ENCODE measurements around the gene SNX13. TPM values are rescaled to one million over a fixed set of nuclear protein-coding genes. Genes with fewer than 3 reads are reported as not detected.

SNX13 gene
- total RNA-seq, 1 donor from 2014 or later: 41.9 TPM

DNA sequence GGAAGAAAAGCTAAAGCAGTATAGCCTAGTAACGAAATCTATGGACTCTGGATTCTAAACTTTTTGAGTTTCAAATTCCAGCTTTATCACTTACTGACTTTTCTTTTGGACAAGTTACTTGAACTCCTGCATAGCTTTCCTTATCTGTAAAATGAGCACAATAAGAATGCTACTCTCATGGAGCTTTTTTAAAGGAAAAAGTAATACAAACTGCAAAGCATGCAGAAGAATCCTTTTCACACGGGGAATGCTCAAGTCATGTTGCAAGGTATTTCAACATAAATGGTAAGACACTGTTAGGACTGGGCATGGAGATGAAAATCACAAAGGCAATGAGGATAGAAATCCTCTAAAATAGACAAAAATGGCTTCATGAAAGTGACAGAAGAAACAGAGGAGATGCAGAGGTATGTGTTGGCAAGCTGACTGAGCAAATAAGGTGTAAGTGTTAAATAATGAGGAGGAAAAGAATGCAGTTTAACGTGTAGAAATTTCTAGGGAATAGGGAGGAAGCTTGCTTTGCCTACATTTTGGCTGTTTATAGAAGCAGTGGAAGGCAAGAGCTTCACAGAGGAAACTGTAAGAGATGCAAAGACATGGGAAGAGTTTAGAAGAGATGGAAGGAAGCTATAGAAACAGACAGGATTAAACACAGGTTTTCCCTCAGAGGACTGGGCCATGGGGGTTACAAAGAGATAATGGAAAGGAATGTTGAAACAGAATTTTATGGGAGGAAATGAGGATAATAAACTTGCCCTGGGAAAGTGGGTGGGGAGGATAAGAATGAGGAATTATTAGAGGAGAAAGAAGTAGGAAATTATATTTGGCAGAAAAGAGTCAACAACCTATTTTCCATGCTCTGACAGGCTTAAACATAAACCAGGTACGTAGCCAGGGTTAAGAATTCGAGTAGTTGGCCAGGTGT, 28.8 kb upstream of the SNX13 start:
- TF ChIP-seq, protein P1, sequence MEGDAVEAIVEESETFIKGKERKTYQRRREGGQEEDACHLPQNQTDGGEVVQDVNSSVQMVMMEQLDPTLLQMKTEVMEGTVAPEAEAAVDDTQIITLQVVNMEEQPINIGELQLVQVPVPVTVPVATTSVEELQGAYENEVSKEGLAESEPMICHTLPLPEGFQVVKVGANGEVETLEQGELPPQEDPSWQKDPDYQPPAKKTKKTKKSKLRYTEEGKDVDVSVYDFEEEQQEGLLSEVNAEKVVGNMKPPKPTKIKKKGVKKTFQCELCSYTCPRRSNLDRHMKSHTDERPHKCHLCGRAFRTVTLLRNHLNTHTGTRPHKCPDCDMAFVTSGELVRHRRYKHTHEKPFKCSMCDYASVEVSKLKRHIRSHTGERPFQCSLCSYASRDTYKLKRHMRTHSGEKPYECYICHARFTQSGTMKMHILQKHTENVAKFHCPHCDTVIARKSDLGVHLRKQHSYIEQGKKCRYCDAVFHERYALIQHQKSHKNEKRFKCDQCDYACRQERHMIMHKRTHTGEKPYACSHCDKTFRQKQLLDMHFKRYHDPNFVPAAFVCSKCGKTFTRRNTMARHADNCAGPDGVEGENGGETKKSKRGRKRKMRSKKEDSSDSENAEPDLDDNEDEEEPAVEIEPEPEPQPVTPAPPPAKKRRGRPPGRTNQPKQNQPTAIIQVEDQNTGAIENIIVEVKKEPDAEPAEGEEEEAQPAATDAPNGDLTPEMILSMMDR (IDR thresholded peaks at IDR 0.05; ENCODE audit: insufficient read depth, low read length, poor library complexity, severe bottlenecking): no peak
- Histone ChIP-seq H3K4me3 (ENCODE audit: low read depth, low read length) (no peak overlapping the region), H3K27me3 (ENCODE audit: control insufficient read depth, insufficient read depth, low read length) (no peaks in the 10 kb centered on the region), H3K36me3 (ENCODE audit: control insufficient read depth, insufficient read depth, low read length) (no peaks in the 10 kb centered on the region)
- no peak for DNase-seq (ENCODE audit: low read depth)

DNA sequence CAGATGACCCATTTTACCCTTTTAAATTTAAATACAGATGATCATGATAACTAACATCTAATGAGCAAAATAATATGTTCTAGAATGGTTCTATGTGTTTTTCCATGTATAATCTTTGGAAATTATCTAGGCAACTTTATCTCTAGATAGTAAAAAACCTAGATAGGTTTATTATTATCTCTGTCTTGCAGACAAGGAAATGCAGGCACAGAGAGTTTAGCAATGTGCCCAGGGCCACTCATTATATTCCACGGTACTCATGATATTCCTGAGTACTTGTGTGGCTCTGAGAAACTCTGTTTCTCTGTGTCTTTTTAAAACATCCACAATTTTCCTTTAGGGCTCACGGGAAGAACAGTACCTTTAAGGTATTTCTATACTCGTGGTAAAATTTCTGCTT, 26.4 kb upstream of the SNX13 start:
- no peak overlapping the region for H3K4me3 ChIP-seq (ENCODE audit: low read depth, low read length)
- no peak for DNase-seq (ENCODE audit: low read depth)
- H3K27me3 ChIP-seq (ENCODE audit: control insufficient read depth, insufficient read depth, low read length): no peaks in the 10 kb centered on the region
- H3K36me3 ChIP-seq (ENCODE audit: control insufficient read depth, insufficient read depth, low read length): no peaks in the 10 kb centered on the region
- TF ChIP-seq, protein P1 (IDR thresholded peaks at IDR 0.05; ENCODE audit: insufficient read depth, low read length, poor library complexity, severe bottlenecking): no peak

DNA sequence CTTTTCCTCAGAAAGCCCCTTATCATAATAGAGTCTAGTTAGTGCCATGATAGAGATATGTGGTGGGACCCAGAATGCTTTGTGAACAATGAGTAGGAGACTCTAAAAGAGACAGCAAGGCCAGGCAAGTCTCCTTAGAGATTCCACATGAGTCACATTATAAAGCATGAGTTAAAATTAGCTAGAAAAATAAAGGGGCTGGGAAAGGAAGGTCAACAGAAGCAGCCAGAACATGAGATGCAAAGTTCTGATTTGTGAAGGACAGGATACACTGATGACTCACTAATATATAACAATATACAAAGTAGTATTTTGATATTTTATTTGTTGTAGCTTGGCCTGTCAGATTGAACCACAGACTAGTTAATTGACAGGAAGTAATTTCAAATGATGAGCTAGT, 25.3 kb upstream of the SNX13 start:
- TF ChIP-seq, protein P1 (IDR thresholded peaks at IDR 0.05; ENCODE audit: insufficient read depth, low read length, poor library complexity, severe bottlenecking): no peak
- Histone ChIP-seq H3K36me3 (ENCODE audit: control insufficient read depth, insufficient read depth, low read length) (no peaks in the 10 kb centered on the region), H3K27me3 (ENCODE audit: control insufficient read depth, insufficient read depth, low read length) (no peaks in the 10 kb centered on the region), H3K4me3 (ENCODE audit: low read depth, low read length) (no peak overlapping the region)
- no peak for DNase-seq (ENCODE audit: low read depth)

DNA sequence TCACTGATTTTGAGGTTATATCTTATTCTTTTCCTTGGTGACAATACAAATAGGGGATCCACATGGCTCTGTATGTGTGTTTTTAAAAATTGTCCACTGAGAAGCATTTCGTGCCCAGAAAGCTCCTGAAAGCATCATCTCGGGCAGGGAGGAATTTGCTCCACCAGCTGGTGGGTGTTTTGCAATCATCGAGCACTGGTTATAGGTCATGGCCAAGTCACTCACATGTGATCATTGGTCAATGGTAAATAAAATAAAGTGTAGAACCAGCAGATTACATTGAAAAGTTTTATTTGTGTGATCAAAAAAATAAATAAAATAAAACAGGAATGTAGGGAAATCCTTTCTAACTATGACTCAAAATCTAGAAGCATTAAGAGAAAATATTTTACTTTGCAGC, 23.0 kb upstream of the SNX13 start:
- Histone ChIP-seq H3K27me3 (ENCODE audit: control insufficient read depth, insufficient read depth, low read length) (no peaks in the 10 kb centered on the region), H3K4me3 (ENCODE audit: low read depth, low read length) (no peak overlapping the region), H3K36me3 (ENCODE audit: control insufficient read depth, insufficient read depth, low read length) (no peaks in the 10 kb centered on the region)
- no peak for DNase-seq (ENCODE audit: low read depth)
- TF ChIP-seq, protein P1 (IDR thresholded peaks at IDR 0.05; ENCODE audit: insufficient read depth, low read length, poor library complexity, severe bottlenecking): no peak

DNA sequence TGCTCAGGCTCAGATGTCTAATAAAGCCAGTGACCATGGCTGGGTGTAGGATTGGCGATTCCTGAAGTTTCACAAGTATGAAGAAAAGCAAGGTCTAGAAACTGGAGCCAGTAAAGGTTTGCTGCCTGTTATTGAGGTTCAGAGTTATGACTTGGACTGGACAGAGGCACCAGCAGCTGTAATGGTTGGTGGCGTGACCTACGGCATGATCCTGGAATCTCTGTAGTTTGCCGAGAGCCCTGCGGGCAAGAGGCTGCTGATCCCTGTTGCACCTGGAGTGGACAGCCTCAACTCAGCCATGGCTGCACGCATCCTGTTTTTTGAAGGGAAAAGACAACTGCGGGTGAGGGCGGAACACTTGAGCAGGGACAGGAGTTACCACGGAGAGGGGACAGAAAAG, 22.4 kb upstream of the SNX13 start:
- DNase-seq (ENCODE audit: low read depth): no peak
- H3K4me3 ChIP-seq (ENCODE audit: low read depth, low read length): no peak overlapping the region
- TF ChIP-seq, protein P1 (IDR thresholded peaks at IDR 0.05; ENCODE audit: insufficient read depth, low read length, poor library complexity, severe bottlenecking): no peak
- no peaks in the 10 kb centered on the region for H3K27me3 ChIP-seq (ENCODE audit: control insufficient read depth, insufficient read depth, low read length)
- no peaks in the 10 kb centered on the region for H3K36me3 ChIP-seq (ENCODE audit: control insufficient read depth, insufficient read depth, low read length)

All from kidney epithelial cell (primary cell).